Left kidney (tissue), 2 donors: ENCODE results near the gene ANKRD29. TPM values are rescaled to one million over a fixed set of nuclear protein-coding genes. Genes with fewer than 3 reads are reported as not detected.
"Not testable (repeated sequence)": the region's sequence is repeated elsewhere in the genome, so short reads cannot be mapped to it uniquely, and the experiment has no call there.

Source experiments
- DNase-seq: peaks from one replicate; pipeline ENCODE4 v3.0.0-alpha.2; 2013
- polyA plus RNA-seq: library from polyadenylated mRNA; unstranded; fragments of 120-200 nt; gene quantifications from one replicate; pipeline ENCODE4 v1.2.1, GENCODE V29; 2013; ENCODE audit not compliant: insufficient read length

ANKRD29 gene
- polyA plus RNA-seq, 1 donor = 0.93 TPM

DNA sequence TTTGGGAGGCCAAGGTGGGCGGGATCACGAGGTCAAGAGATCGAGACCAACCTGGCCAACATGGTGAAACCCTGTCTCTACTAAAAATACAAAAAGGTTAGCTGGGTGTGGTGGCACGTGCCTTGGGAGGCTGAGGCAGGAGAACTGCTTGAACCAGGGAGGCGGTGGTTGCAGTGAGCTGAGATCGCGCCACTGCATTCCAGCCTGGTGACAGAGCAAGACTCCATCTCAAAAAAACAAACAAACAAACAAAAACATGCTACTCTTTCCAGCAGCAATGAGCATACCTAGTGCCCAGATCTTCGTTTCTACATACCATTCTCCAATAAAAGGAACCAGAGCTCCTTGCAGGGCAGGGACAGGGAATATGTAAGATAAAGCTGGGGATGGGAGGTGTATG, 105.2 kb downstream of the ANKRD29 start:
- not testable (repeated sequence) for DNase-seq

DNA sequence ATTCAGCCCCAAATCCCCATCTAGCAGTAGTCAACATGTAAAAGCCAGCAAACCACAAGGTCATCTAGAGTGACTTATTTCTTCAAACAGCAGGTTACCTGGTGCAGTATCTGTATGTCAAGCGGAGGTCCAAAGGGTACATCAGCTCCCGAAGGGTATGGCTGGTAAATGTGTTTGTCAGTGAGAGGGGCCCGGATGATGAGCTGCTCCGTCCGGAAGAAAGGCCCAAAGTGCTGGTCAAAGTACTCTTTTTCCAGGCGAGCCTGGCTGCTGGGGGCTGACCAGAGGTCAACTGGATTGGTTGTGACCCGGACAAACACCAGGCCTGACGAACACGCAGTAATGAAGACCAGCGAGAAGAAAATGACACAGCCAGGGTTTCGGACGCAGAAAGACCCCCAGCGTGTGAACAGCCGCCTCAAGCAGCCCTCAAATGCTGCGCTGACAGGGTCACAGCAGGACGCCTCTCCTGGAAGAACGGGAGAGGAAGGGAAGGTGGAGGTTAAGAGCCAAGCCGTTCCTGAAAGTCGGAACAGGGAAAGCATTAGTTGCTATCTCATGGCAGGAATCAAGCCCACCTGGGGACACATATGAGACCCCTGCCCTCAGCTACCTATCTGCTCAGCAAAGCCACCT, 106.4 kb downstream of the ANKRD29 start:
- DNase-seq = no peak

DNA sequence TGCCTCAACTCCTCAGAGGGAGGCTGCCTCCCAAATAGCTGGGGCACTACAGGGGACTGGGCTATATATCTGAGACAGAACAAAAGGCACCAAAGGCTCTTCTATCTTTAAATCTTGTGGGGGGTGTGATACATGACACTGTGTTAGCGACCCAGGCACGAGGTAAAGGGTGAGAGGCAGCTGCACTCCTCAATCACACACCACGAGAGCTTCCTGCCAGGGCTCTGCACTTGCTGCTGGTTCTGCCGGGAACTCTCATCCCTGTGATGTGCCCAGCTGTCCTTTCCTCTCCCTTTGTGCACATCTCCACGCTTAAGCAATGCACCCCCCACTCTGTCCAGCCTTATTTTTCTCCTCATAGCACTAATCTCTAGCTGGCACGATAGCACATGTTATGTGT, 108.8 kb downstream of the ANKRD29 start:
- DNase-seq = no peak

DNA sequence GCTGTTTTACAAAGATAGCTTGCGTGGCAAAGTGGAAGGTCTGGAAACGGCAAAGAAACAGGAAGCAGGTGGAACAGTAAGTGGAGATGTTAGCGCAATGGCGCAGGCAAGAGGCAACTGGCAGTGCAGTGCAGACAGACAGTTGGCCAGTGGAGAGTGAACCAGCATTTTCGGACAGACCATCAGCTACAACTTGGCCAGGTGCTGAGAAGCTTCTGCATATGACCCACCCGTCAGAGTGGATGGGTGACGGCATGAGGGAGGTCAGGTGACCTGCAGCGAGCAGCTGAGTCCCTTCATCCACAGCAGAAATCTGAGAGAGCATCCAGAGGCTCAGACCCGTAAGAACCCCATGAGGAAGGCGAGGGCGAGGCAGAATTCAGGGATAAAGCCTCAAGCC, 110.2 kb downstream of the ANKRD29 start:
- DNase-seq = no peak

DNA sequence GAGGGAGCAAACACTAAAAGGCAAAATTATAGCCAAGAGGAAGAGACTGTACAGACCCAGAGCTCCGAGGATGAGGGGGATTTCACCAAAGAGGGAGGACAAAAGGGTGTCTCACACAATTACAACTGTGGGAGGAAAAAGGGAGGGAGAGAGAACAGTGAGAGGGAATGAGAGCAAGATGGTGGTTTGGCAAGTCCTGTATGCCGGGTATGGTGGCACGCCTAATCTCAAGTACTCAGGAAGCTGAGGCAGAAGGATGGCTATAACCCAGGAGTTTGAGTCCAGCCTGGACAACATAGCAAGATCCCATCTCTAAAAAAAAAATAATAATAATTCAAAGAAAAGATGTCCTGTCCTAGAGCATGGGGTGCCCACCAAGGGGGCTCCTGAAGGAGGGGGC, 110.7 kb downstream of the ANKRD29 start:
- DNase-seq = no peak

DNA sequence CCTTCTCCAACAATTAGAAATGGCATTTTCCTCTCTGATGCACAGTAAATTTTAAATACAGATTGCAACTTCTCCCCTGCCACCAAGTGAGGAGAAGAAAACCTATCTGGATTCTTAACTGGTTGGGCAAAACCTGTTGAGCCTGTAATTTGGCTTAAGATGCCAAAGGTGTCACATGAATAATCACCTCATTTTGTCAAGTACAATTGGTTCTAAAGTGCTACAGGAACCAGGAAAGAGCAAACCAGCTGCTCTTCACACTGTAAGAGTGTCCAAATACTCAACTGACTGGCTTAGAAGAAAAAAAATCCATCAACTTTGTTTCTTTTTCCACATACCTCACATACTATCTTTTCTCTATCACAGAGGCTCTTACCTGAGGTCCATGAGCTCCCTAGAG, 111.8 kb downstream of the ANKRD29 start:
- DNase-seq = no peak

Other genes starting within 250 kb of the ANKRD29 start
- 98.1 TPM for gene RIOK3, start 209.6 kb downstream of the ANKRD29 start, polyA plus RNA-seq
- 28.7 TPM for gene RMC1, start 159.4 kb downstream of the ANKRD29 start, polyA plus RNA-seq
- gene NPC1, start 76.4 kb downstream of the ANKRD29 start, polyA plus RNA-seq = 25.3 TPM
- gene LAMA3, start 26.5 kb upstream of the ANKRD29 start, polyA plus RNA-seq = 2.0 TPM